Measurements from ENCODE around the gene LRP1B. TPM values are rescaled to one million over a fixed set of nuclear protein-coding genes. Genes with fewer than 3 reads are reported as not detected.

LRP1B gene
- total RNA-seq, 3 donors from 2014 or later: 2.3 to 29.8 (median 21.8) TPM

DNA sequence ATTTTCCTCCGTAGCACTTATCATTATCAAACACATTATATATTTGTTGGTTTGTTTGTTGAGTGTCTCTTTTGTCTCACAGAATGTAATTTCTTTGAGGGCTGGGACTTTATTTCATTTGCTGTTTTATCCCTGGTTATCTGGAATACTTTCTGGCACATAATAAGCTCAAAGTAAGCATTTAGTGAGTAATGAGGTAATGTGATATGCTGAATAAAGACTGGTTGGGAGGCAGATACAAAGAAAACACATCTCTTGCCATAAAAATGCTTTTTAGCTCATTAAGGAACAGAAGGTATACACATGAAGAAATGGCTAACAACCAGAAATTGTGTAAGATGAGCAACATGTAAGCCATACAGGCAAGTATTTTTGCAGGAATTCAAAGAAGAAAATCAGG, 1411.8 kb downstream of the LRP1B start:
- H3K36me3 ChIP-seq: peaks cover 4% of the 10 kb centered on the region
- H3K4me3 ChIP-seq: no peak overlapping the region
- no peak overlapping the region for H3K27ac ChIP-seq
- no peak for TF ChIP-seq CTCF (IDR thresholded peaks at IDR 0.05)
- no peak for TF ChIP-seq POLR2AphosphoS5 (IDR thresholded peaks at IDR 0.05)
- no peak for TF ChIP-seq POLR2A (IDR thresholded peaks at IDR 0.05)
- no peak for DNase-seq (ENCODE audit: low spot score in 2 of 2)
- H3K9me3 ChIP-seq: no peaks in the 10 kb centered on the region
- H3K4me1 ChIP-seq: no peaks in the 10 kb centered on the region
- H3K27me3 ChIP-seq: no peaks in the 10 kb centered on the region
- intact Hi-C loops (cut with DNase I; ENCODE audit: low total_unique reads): loop anchor here (5.0 kb wide), 1 partner anchor 1312 kb away; no protein-coding TSS in a partner anchor

DNA sequence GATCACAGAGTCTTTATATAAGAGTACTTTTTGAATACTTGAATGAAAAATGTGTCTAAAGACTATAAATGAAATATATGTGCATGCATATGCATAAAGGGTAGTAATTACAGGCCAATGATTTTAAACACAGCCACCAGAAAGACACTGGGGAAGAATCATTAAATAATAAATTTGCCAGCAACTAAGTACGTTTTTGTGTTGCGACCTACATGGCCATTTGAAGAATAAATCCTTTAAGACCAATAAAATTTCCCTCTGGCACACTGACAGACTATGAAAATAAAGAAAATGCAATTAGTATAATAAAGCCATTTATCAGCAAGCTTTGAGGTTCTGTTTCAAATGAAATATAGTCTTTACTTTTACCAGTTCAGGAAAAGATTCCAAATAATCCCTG, 1413.3 kb downstream of the LRP1B start:
- Histone ChIP-seq H3K9me3 (no peaks in the 10 kb centered on the region), H3K36me3 (peaks cover 4% of the 10 kb centered on the region)
- TF ChIP-seq POLR2AphosphoS5 (IDR thresholded peaks at IDR 0.05) (no peak), CTCF (IDR thresholded peaks at IDR 0.05) (no peak), POLR2A (IDR thresholded peaks at IDR 0.05) (no peak)

GRCh38 chr2:140714586-140714985, 1416.2 kb downstream of the LRP1B start:
- TF ChIP-seq CTCF (IDR thresholded peaks at IDR 0.05) (no peak), POLR2A (IDR thresholded peaks at IDR 0.05) (no peak), POLR2AphosphoS5 (IDR thresholded peaks at IDR 0.05) (no peak)
- intact Hi-C loops (cut with DNase I; ENCODE audit: low total_unique reads): no loop called here

More for the DNA sequence above, 1413.3 kb downstream of the LRP1B start:
- H3K27me3 ChIP-seq: no peaks in the 10 kb centered on the region
- H3K4me1 ChIP-seq: no peaks in the 10 kb centered on the region
- H3K4me3 ChIP-seq: no peak overlapping the region
- DNase-seq (ENCODE audit: low spot score in 2 of 2): no peak
- intact Hi-C loops (cut with DNase I; ENCODE audit: low total_unique reads): loop anchor here (5.0 kb wide), 1 partner anchor 1310 kb away; no protein-coding TSS in a partner anchor
- no peak overlapping the region for H3K27ac ChIP-seq

GRCh38 chr2:140711867-140712266, 1418.9 kb downstream of the LRP1B start:
- Histone ChIP-seq H3K27me3 (no peaks in the 10 kb centered on the region), H3K9me3 (no peaks in the 10 kb centered on the region), H3K27ac (no peak overlapping the region), H3K36me3 (peaks cover 4% of the 10 kb centered on the region), H3K4me3 (no peak overlapping the region), H3K4me1 (no peaks in the 10 kb centered on the region)
- intact Hi-C loops (cut with DNase I; ENCODE audit: low total_unique reads): no loop called here
- TF ChIP-seq POLR2A (IDR thresholded peaks at IDR 0.05) (no peak), CTCF (IDR thresholded peaks at IDR 0.05) (no peak), POLR2AphosphoS5 (IDR thresholded peaks at IDR 0.05) (no peak)
- DNase-seq (ENCODE audit: low spot score in 2 of 2): no peak

More at GRCh38 chr2:140714586-140714985, 1416.2 kb downstream of the LRP1B start:
- DNase-seq (ENCODE audit: low spot score in 2 of 2): no peak
- peaks cover 4% of the 10 kb centered on the region for H3K36me3 ChIP-seq
- no peak overlapping the region for H3K27ac ChIP-seq
- H3K27me3 ChIP-seq: no peaks in the 10 kb centered on the region
- no peaks in the 10 kb centered on the region for H3K9me3 ChIP-seq
- no peaks in the 10 kb centered on the region for H3K4me1 ChIP-seq
- no peak overlapping the region for H3K4me3 ChIP-seq

GRCh38 chr2:140701726-140702125, 1429.1 kb downstream of the LRP1B start:
- intact Hi-C loops (cut with DNase I; ENCODE audit: low total_unique reads): no loop called here
- no peak overlapping the region for H3K4me3 ChIP-seq

More at GRCh38 chr2:140701726-140702125, 1429.1 kb downstream of the LRP1B start:
- no peak for DNase-seq (ENCODE audit: low spot score in 2 of 2)
- H3K4me1 ChIP-seq: no peaks in the 10 kb centered on the region
- H3K27me3 ChIP-seq: no peaks in the 10 kb centered on the region
- no peak overlapping the region for H3K27ac ChIP-seq
- no peak for TF ChIP-seq POLR2A (IDR thresholded peaks at IDR 0.05)
- no peak for TF ChIP-seq POLR2AphosphoS5 (IDR thresholded peaks at IDR 0.05)
- TF ChIP-seq CTCF (IDR thresholded peaks at IDR 0.05): no peak
- no peaks in the 10 kb centered on the region for H3K9me3 ChIP-seq
- no peaks in the 10 kb centered on the region for H3K36me3 ChIP-seq

Measured in breast epithelium (tissue), 4 donors.